Mesenchymal stem cell (in vitro differentiated cells and primary cell): Measurements from ENCODE around the gene DPYD.

ENCODE experiments used
- DNase-seq: peaks from one replicate; pipeline ENCODE4 v3.0.0-alpha.2; 2013
- H2AFZ ChIP-seq: one replicate; pipeline ENCODE4 v1.6.1; 2013; ENCODE audit warnings: low read depth, mild to moderate bottlenecking, control low read depth, inconsistent platforms, low read length, moderate library complexity
- H2AK5ac ChIP-seq: 2 replicates; pipeline ENCODE4 v1.6.1; 2013; ENCODE audit warnings: low read length, moderate library complexity, mild to moderate bottlenecking, inconsistent platforms; ENCODE audit not compliant: severe bottlenecking
- H2BK120ac ChIP-seq: one replicate; pipeline ENCODE4 v1.6.1; 2013; ENCODE audit warnings: low read depth, mild to moderate bottlenecking, inconsistent platforms, low read length, moderate library complexity
- H2BK12ac ChIP-seq, 2 experiments: one replicate each; pipeline ENCODE4 v1.6.1; 2013; ENCODE audit warnings: inconsistent platforms in 2 of 2, low read length in 2 of 2, mild to moderate bottlenecking in 2 of 2, moderate library complexity in 2 of 2, control low read depth in 1 of 2
- H2BK15ac ChIP-seq: one replicate; pipeline ENCODE4 v1.6.1; 2013; ENCODE audit warnings: mild to moderate bottlenecking, low read depth, inconsistent platforms; ENCODE audit not compliant: poor library complexity, severe bottlenecking
- H2BK5ac ChIP-seq: 2 replicates; pipeline ENCODE4 v1.6.1; 2013; ENCODE audit warnings: low read depth, mild to moderate bottlenecking, low read length, control low read depth, inconsistent platforms; ENCODE audit not compliant: poor library complexity, severe bottlenecking
- H3K14ac ChIP-seq, 2 experiments: one replicate each; pipeline ENCODE4 v1.6.1; 2013; ENCODE audit warnings: inconsistent platforms in 2 of 2, low read length in 2 of 2, control low read depth in 1 of 2, mild to moderate bottlenecking in 1 of 2, moderate library complexity in 1 of 2
- H3K18ac ChIP-seq, 2 experiments: one replicate each; pipeline ENCODE4 v1.6.1; 2013; ENCODE audit warnings: inconsistent platforms in 2 of 2, low read length in 2 of 2, control low read depth in 1 of 2, low read depth in 1 of 2, mild to moderate bottlenecking in 1 of 2
- H3K23ac ChIP-seq, 2 experiments: one replicate each; pipeline ENCODE4 v1.6.1; 2013; ENCODE audit warnings: inconsistent platforms in 2 of 2, low read length in 2 of 2, mild to moderate bottlenecking in 2 of 2, moderate library complexity in 2 of 2, control low read depth in 1 of 2
- H3K27ac ChIP-seq: 2 replicates; pipeline ENCODE4 v1.5.1; 2013; ENCODE audit warnings: mild to moderate bottlenecking, moderate library complexity, low read length, control low read depth, inconsistent platforms; ENCODE audit not compliant: poor library complexity, severe bottlenecking
- H3K27me3 ChIP-seq, 2 experiments: 2 replicates each; pipeline versions ENCODE4 v1.6.1 to v1.7.0; 2013; ENCODE audit warnings: low read length in 2 of 2, mild to moderate bottlenecking in 2 of 2, moderate library complexity in 2 of 2, control low read depth in 1 of 2, inconsistent platforms in 1 of 2; ENCODE audit not compliant: control insufficient read depth in 1 of 2, insufficient read depth in 1 of 2
- H3K36me3 ChIP-seq, 2 experiments: 2 replicates each; pipeline versions ENCODE4 v1.6.1 to v1.7.0; 2013; ENCODE audit warnings: low read length in 2 of 2, control low read depth in 1 of 2, inconsistent platforms in 1 of 2, low read depth in 1 of 2, mild to moderate bottlenecking in 1 of 2; ENCODE audit not compliant: insufficient read depth in 2 of 2, control insufficient read depth in 1 of 2
- H3K4ac ChIP-seq, 2 experiments: one replicate each; pipeline ENCODE4 v1.6.1; 2013; ENCODE audit warnings: inconsistent platforms in 2 of 2, low read length in 2 of 2, mild to moderate bottlenecking in 2 of 2, moderate library complexity in 2 of 2, control low read depth in 1 of 2, low read depth in 1 of 2
- H3K4me1 ChIP-seq: 2 replicates; pipeline ENCODE4 v1.6.1; 2013; ENCODE audit warnings: low read depth, low read length, control low read depth; ENCODE audit not compliant: control insufficient read depth, insufficient read depth
- H3K4me2 ChIP-seq: 2 replicates; pipeline ENCODE4 v1.6.1; 2013; ENCODE audit warnings: low read length, mild to moderate bottlenecking, inconsistent platforms; ENCODE audit not compliant: poor library complexity, severe bottlenecking
- H3K4me3 ChIP-seq, 2 experiments: 2 replicates each; pipeline versions ENCODE4 v1.5.1 to v1.7.0; 2013; ENCODE audit warnings: low read length in 2 of 2, mild to moderate bottlenecking in 2 of 2, control low read depth in 1 of 2, low read depth in 1 of 2; ENCODE audit not compliant: insufficient read depth in 1 of 2
- H3K79me1 ChIP-seq: replicated peaks from 2 replicates; pipeline ENCODE4 v1.6.1; 2013; ENCODE audit warnings: mild to moderate bottlenecking, control low read depth, low read length, inconsistent platforms; ENCODE audit not compliant: poor library complexity, severe bottlenecking
- H3K9ac ChIP-seq: 2 replicates; pipeline ENCODE4 v1.7.0; 2013; ENCODE audit warnings: mild to moderate bottlenecking, low read length, moderate library complexity
- H3K9me3 ChIP-seq: 2 replicates; pipeline ENCODE4 v1.7.0; 2013; ENCODE audit warnings: mild to moderate bottlenecking, low read length; ENCODE audit not compliant: control insufficient read depth
- H4K8ac ChIP-seq: one replicate; pipeline ENCODE4 v1.6.1; 2013; ENCODE audit warnings: inconsistent platforms, mild to moderate bottlenecking, low read length, moderate library complexity
- H4K91ac ChIP-seq: one replicate; pipeline ENCODE4 v1.6.1; 2013; ENCODE audit warnings: mild to moderate bottlenecking, low read length, inconsistent platforms
- WGBS: methylation state at CpG from one replicate; pipeline ENCODE4 v1.1.7; 2013; ENCODE audit warnings: mixed read lengths; 5-methylcytosine and 5-hydroxymethylcytosine counted together

DPYD gene

DNA sequence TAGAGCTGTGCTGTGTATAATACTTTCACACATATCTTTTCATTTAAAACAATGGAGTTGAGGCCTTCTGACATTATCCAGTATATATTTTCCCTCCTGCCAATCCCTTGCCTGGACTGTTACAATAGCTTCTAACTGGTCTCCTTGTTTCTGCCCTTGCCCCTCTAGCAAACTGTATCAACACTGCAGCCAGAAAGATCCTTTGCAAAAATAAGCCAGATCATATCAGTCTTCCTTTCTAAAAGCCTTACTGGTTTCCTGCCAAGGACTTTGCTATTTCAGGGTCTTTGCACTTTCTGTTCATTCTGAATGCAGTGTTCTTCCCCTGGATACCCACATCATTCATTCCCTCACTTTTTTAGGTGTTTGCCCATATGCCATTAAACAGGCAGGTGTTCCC is 829.2 kb downstream of the DPYD start:
- H3K23ac ChIP-seq = no peak overlapping the region
- H2AFZ ChIP-seq = no peak overlapping the region
- H4K91ac ChIP-seq = no peak overlapping the region
- H3K79me1 ChIP-seq = no peaks in the 10 kb centered on the region
- no peak overlapping the region for H3K4me3 ChIP-seq
- H3K9ac ChIP-seq = no peak overlapping the region
- no peak overlapping the region for H2BK5ac ChIP-seq
- H3K4me1 ChIP-seq = no peaks in the 10 kb centered on the region
- H3K27me3 ChIP-seq = no peaks in the 10 kb centered on the region
- H3K14ac ChIP-seq = no peak overlapping the region
- no peak overlapping the region for H3K18ac ChIP-seq
- H3K4ac ChIP-seq = no peak overlapping the region
- H3K4me2 ChIP-seq = no peak overlapping the region
- H3K27ac ChIP-seq = no peak overlapping the region
- H3K36me3 ChIP-seq = peaks cover 0 to 3% of the 10 kb centered on the region in 2 experiments
- H3K9me3 ChIP-seq = no peaks in the 10 kb centered on the region
- H2AK5ac ChIP-seq = no peak overlapping the region
- no peak overlapping the region for H2BK12ac ChIP-seq
- no peak for DNase-seq
- no peak overlapping the region for H4K8ac ChIP-seq
- no peak overlapping the region for H2BK15ac ChIP-seq
- no peak overlapping the region for H2BK120ac ChIP-seq

DNA sequence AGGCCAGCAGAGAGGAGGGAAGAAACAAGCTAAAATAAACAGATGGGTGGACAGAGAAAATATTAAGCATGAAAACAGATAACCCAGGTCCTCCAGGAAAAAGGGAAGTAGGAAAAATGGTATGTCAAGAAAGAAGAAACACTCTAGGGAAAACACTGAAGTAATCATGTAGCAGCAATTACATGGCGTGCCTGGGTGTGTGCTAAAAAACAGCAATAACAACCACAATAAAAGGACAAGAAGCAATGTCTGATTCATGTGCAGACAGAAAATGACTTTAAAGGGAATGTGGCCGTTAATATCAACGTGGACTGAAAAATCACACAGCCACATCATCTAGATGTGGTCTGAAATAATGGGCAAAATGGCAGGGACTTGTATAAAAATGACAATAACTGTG is 829.6 kb downstream of the DPYD start:
- no peak overlapping the region for H3K27ac ChIP-seq
- H2BK120ac ChIP-seq = no peak overlapping the region
- no peaks in the 10 kb centered on the region for H3K27me3 ChIP-seq
- H2BK5ac ChIP-seq = no peak overlapping the region
- no peak overlapping the region for H4K91ac ChIP-seq
- H3K18ac ChIP-seq = no peak overlapping the region
- H2BK15ac ChIP-seq = no peak overlapping the region
- no peak overlapping the region for H2AFZ ChIP-seq
- H3K4me2 ChIP-seq = no peak overlapping the region
- no peaks in the 10 kb centered on the region for H3K36me3 ChIP-seq
- 65% methylated on average over 2 of the region's 3 CpGs for WGBS
- H2AK5ac ChIP-seq = no peak overlapping the region
- no peak overlapping the region for H3K14ac ChIP-seq
- H3K9me3 ChIP-seq = no peaks in the 10 kb centered on the region
- H4K8ac ChIP-seq = no peak overlapping the region
- H3K23ac ChIP-seq = no peak overlapping the region
- no peak overlapping the region for H3K4ac ChIP-seq
- H3K4me3 ChIP-seq = no peak overlapping the region
- no peak overlapping the region for H3K9ac ChIP-seq
- DNase-seq = no peak
- H2BK12ac ChIP-seq = no peak overlapping the region
- H3K4me1 ChIP-seq = no peaks in the 10 kb centered on the region
- H3K79me1 ChIP-seq = no peaks in the 10 kb centered on the region

- Histone ChIP-seq H3K9me3 (no peaks in the 10 kb centered on the region), H3K27ac (no peak overlapping the region), H3K4me2 (no peak overlapping the region), H3K4me1 (no peaks in the 10 kb centered on the region), H2BK5ac (no peak overlapping the region), H3K14ac (no peak overlapping the region), H3K18ac (no peak overlapping the region), H3K36me3 (no peaks in the 10 kb centered on the region), H4K91ac (no peak overlapping the region), H3K4me3 (no peak overlapping the region), H2BK120ac (no peak overlapping the region), H2AK5ac (no peak overlapping the region), H3K79me1 (no peaks in the 10 kb centered on the region), H3K23ac (no peak overlapping the region), H4K8ac (no peak overlapping the region), H3K4ac (no peak overlapping the region), H2BK15ac (no peak overlapping the region), H3K9ac (no peak overlapping the region), H3K27me3 (no peaks in the 10 kb centered on the region), H2BK12ac (no peak overlapping the region), H2AFZ (no peak overlapping the region)
- no peak for DNase-seq
- WGBS = 92% methylated on average over 3 of the region's 3 CpGs
Observed at GRCh38 chr1:97090725-97091124, 830.1 kb downstream of the DPYD start.

- Histone ChIP-seq H4K8ac (no peak overlapping the region), H3K4me2 (no peak overlapping the region), H3K9ac (no peak overlapping the region), H3K27me3 (no peaks in the 10 kb centered on the region), H2BK120ac (no peak overlapping the region), H2BK15ac (no peak overlapping the region), H2BK5ac (no peak overlapping the region), H3K4me3 (no peak overlapping the region), H3K79me1 (no peaks in the 10 kb centered on the region), H3K27ac (no peak overlapping the region), H3K23ac (no peak overlapping the region), H2AK5ac (no peak overlapping the region), H3K4ac (no peak overlapping the region), H2BK12ac (no peak overlapping the region), H3K4me1 (no peaks in the 10 kb centered on the region), H3K36me3 (no peaks in the 10 kb centered on the region), H3K9me3 (no peaks in the 10 kb centered on the region), H3K14ac (no peak overlapping the region), H2AFZ (no peak overlapping the region), H3K18ac (peak overlapping the region in 1 of 2 experiments; percentile 24), H4K91ac (no peak overlapping the region)
- DNase-seq = no peak
- 92% methylated on average over 7 of the region's 7 CpGs for WGBS
Observed at GRCh38 chr1:97089173-97089572, 831.7 kb downstream of the DPYD start.
